Fibroblast of the aortic adventitia (primary cell): ENCODE results near the gene ZC3HAV1L. TPM values are rescaled to one million over a fixed set of nuclear protein-coding genes. Genes with fewer than 3 reads are reported as not detected.
A peak's percentile ranks its signal among the peaks of the same experiment; 100 is the strongest.
"Not testable (repeated sequence)": the region's sequence is repeated elsewhere in the genome, so short reads cannot be mapped to it uniquely, and the experiment has no call there.

Experiments
- DNase-seq: peaks from one replicate; pipeline ENCODE4 v3.0.0-alpha.2; 2010; ENCODE audit warnings: low read depth
- H3K4me3 ChIP-seq: 2 replicates; pipeline ENCODE4 v1.5.1; 2011; ENCODE audit warnings: low read depth, mild to moderate bottlenecking, control low read depth, low read length, moderate library complexity
- CTCF ChIP-seq: IDR thresholded peaks from 2 replicates; pipeline ENCODE4 v1.5.1; 2011; ENCODE audit warnings: mild to moderate bottlenecking, low read length, control low read depth, inconsistent platforms; ENCODE audit not compliant: insufficient read depth
- total RNA-seq: library from RNA; depleted of rRNA; stranded (reverse); fragments of >200 nt; gene quantifications from 2 replicates; pipeline ENCODE4 v1.2.3, GENCODE V29; 2012; ENCODE audit warnings: low replicate concordance

Gene ZC3HAV1L
- total RNA-seq, 1 donor = 11.9 TPM

- TF ChIP-seq CTCF = peak; percentile 27
- H3K4me3 ChIP-seq = peak overlapping the region; percentile 79
- DNase-seq = peak; percentile 17
Observed at GRCh38 chr7:138979226-138979979, 56.4 kb downstream of the ZC3HAV1L start.

DNA sequence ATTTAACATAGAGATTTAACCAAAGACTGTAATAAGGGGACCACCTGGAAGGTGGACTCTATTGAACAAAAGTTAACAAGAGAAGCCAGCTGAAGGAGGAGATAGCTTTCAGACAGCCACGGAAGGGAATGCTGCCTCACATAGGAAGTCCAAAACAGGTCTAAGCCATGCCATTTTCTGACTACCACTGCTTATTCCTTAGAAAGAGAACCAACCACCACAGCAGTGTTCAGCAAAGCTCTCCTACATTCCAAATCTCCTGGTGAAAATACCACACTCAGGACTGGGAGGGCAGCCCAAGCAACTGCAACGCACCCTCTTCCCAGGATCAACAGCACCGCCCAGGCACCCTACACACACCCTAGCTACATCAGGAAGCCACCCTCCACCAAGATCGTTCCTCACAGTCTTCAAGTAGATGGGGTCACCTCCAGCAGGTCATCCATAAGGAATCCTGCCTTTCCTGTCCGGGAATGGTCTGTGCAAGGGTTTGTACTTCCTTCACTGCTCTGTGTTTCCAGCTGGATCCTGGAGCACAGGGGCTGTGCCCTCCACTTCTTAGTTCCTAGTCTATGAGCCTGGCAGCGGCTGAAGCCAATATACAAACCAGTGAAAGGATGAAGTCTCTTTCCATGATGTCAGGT, 57.2 kb downstream of the ZC3HAV1L start:
- DNase-seq = no peak
- TF ChIP-seq CTCF = no peak
- H3K4me3 ChIP-seq = no peak overlapping the region

GRCh38 chr7:138976161-138976560, 59.7 kb downstream of the ZC3HAV1L start:
- DNase-seq, H3K4me3 ChIP-seq: not testable (repeated sequence)

Other genes starting within 250 kb of the ZC3HAV1L start
- 0.33 TPM in 1 of 2 replicates, not detected in the other for gene TMEM213, start 238.0 kb downstream of the ZC3HAV1L start, total RNA-seq
- not detected in 2 replicates for gene ATP6V0A4, start 237.8 kb downstream of the ZC3HAV1L start, total RNA-seq
- 0.57 and 3.7 TPM in 2 replicates for gene KIAA1549, start 54.7 kb downstream of the ZC3HAV1L start, total RNA-seq
- gene ZC3HAV1, start 73.7 kb upstream of the ZC3HAV1L start, total RNA-seq = 20.0 and 55.4 TPM in 2 replicates
- 8.0 and 11.3 TPM in 2 replicates for gene UBN2, start 195.2 kb upstream of the ZC3HAV1L start, total RNA-seq